Mucosa of rectum (tissue), 2 donors: Measurements from ENCODE around the gene DHRS2.

Experiments
- H3K27ac ChIP-seq, 2 donors: one replicate each; pipeline ENCODE4 v1.7.0; 2013; ENCODE audit warnings: inconsistent platforms in 2 of 2, low read depth in 2 of 2, low read length in 2 of 2
- H3K27me3 ChIP-seq, 2 donors: one replicate each; pipeline ENCODE4 v1.7.0; 2013; ENCODE audit warnings: low read length in 2 of 2; ENCODE audit not compliant: control insufficient read depth in 2 of 2, insufficient read depth in 2 of 2
- H3K36me3 ChIP-seq, 2 donors: one replicate each; pipeline ENCODE4 v1.7.0; 2013; ENCODE audit warnings: low read length in 2 of 2; ENCODE audit not compliant: control insufficient read depth in 2 of 2, insufficient read depth in 2 of 2
- H3K4me1 ChIP-seq, 2 donors: one replicate each; pipeline ENCODE4 v1.7.0; 2013; ENCODE audit warnings: low read length in 2 of 2, mild to moderate bottlenecking in 1 of 2; ENCODE audit not compliant: control insufficient read depth in 2 of 2, insufficient read depth in 2 of 2
- H3K4me3 ChIP-seq, 2 donors: one replicate each; pipeline ENCODE4 v1.7.0; 2013; ENCODE audit warnings: low read length in 2 of 2
- H3K9ac ChIP-seq, 2 donors: one replicate each; pipeline ENCODE4 v1.7.0; 2013; ENCODE audit warnings: low read length in 2 of 2, low read depth in 1 of 2, mild to moderate bottlenecking in 1 of 2
- H3K9me3 ChIP-seq, 2 donors: one replicate each; pipeline ENCODE4 v1.7.0; 2013; ENCODE audit warnings: low read length in 2 of 2; ENCODE audit not compliant: control insufficient read depth in 2 of 2
- donor health status: healthy.
- donor health status: Normal muscosa, but diverticular disease.

DHRS2 gene

GRCh38 chr14:23621932-23622730 lies 14.0 kb upstream of the DHRS2 start:
- Histone ChIP-seq H3K36me3 (no peaks in the 10 kb centered on the region), H3K9ac (no peak overlapping the region), H3K4me1 (no peaks in the 10 kb centered on the region)

GRCh38 chr14:23622990-23623389 lies 13.2 kb upstream of the DHRS2 start:
- no peaks in the 10 kb centered on the region for H3K9me3 ChIP-seq
- H3K4me3 ChIP-seq = no peak overlapping the region
- H3K9ac ChIP-seq = no peak overlapping the region
- H3K27ac ChIP-seq = no peak overlapping the region
- H3K27me3 ChIP-seq = no peaks in the 10 kb centered on the region
- H3K4me1 ChIP-seq = no peaks in the 10 kb centered on the region
- no peaks in the 10 kb centered on the region for H3K36me3 ChIP-seq

More at GRCh38 chr14:23621932-23622730, 14.0 kb upstream of the DHRS2 start:
- Histone ChIP-seq H3K4me3 (no peak overlapping the region), H3K27ac (no peak overlapping the region), H3K9me3 (no peaks in the 10 kb centered on the region), H3K27me3 (no peaks in the 10 kb centered on the region)

- Histone ChIP-seq H3K9ac (no peak overlapping the region), H3K27ac (no peak overlapping the region), H3K4me1 (no peaks in the 10 kb centered on the region), H3K4me3 (no peak overlapping the region), H3K27me3 (no peaks in the 10 kb centered on the region), H3K9me3 (no peaks in the 10 kb centered on the region), H3K36me3 (no peaks in the 10 kb centered on the region)
These were observed 12.2 kb upstream of the DHRS2 start for GRCh38 chr14:23623962-23624361.

- Histone ChIP-seq H3K9ac (no peak overlapping the region), H3K4me1 (no peaks in the 10 kb centered on the region), H3K27me3 (no peaks in the 10 kb centered on the region), H3K27ac (no peak overlapping the region), H3K9me3 (no peaks in the 10 kb centered on the region), H3K36me3 (no peaks in the 10 kb centered on the region), H3K4me3 (no peak overlapping the region)
These were observed 11.2 kb upstream of the DHRS2 start for GRCh38 chr14:23624830-23625404.

GRCh38 chr14:23626946-23627345 lies 9.2 kb upstream of the DHRS2 start:
- Histone ChIP-seq H3K27ac (no peak overlapping the region), H3K9me3 (no peaks in the 10 kb centered on the region), H3K4me3 (no peak overlapping the region), H3K4me1 (no peaks in the 10 kb centered on the region), H3K27me3 (no peaks in the 10 kb centered on the region), H3K36me3 (no peaks in the 10 kb centered on the region), H3K9ac (no peak overlapping the region)

- Histone ChIP-seq H3K27me3 (no peaks in the 10 kb centered on the region), H3K36me3 (no peaks in the 10 kb centered on the region), H3K9me3 (no peaks in the 10 kb centered on the region), H3K4me1 (no peaks in the 10 kb centered on the region), H3K4me3 (no peak overlapping the region), H3K9ac (no peak overlapping the region), H3K27ac (no peak overlapping the region)
These were observed 8.2 kb upstream of the DHRS2 start for GRCh38 chr14:23627961-23628360.

- no peak overlapping the region for H3K9ac ChIP-seq
- H3K27ac ChIP-seq = no peak overlapping the region
These were observed 7.0 kb upstream of the DHRS2 start for GRCh38 chr14:23629204-23629603.

GRCh38 chr14:23629832-23630396 lies 6.2 kb upstream of the DHRS2 start:
- Histone ChIP-seq H3K27me3 (no peaks in the 10 kb centered on the region), H3K27ac (no peak overlapping the region), H3K9me3 (no peaks in the 10 kb centered on the region)

More at GRCh38 chr14:23629204-23629603, 7.0 kb upstream of the DHRS2 start:
- H3K9me3 ChIP-seq = no peaks in the 10 kb centered on the region
- H3K4me3 ChIP-seq = no peak overlapping the region
- no peaks in the 10 kb centered on the region for H3K27me3 ChIP-seq
- H3K4me1 ChIP-seq = no peaks in the 10 kb centered on the region
- H3K36me3 ChIP-seq = no peaks in the 10 kb centered on the region

GRCh38 chr14:23630687-23631086 lies 5.5 kb upstream of the DHRS2 start:
- Histone ChIP-seq H3K27ac (no peak overlapping the region), H3K27me3 (no peaks in the 10 kb centered on the region), H3K4me3 (no peak overlapping the region), H3K9me3 (no peaks in the 10 kb centered on the region), H3K9ac (no peak overlapping the region), H3K4me1 (no peaks in the 10 kb centered on the region), H3K36me3 (no peaks in the 10 kb centered on the region)

More at GRCh38 chr14:23629832-23630396, 6.2 kb upstream of the DHRS2 start:
- H3K36me3 ChIP-seq = no peaks in the 10 kb centered on the region
- no peak overlapping the region for H3K4me3 ChIP-seq
- H3K4me1 ChIP-seq = no peaks in the 10 kb centered on the region
- H3K9ac ChIP-seq = no peak overlapping the region

- H3K27me3 ChIP-seq = no peaks in the 10 kb centered on the region
- H3K36me3 ChIP-seq = no peaks in the 10 kb centered on the region
- H3K4me1 ChIP-seq = no peaks in the 10 kb centered on the region
- H3K9me3 ChIP-seq = no peaks in the 10 kb centered on the region
- H3K4me3 ChIP-seq = no peak overlapping the region
- H3K9ac ChIP-seq = no peak overlapping the region
- H3K27ac ChIP-seq = no peak overlapping the region
These were observed 4.9 kb upstream of the DHRS2 start for GRCh38 chr14:23631234-23631633.
